GM12872 (cell line): Measurements from ENCODE around the gene CTTNBP2NL.

Source experiments
- CTCF ChIP-seq: IDR thresholded peaks from 3 replicates; pipeline ENCODE4 v1.5.1; 2011; ENCODE audit warnings: low read depth, mild to moderate bottlenecking, low read length, moderate library complexity; ENCODE audit not compliant: insufficient read depth

The CTTNBP2NL gene

DNA sequence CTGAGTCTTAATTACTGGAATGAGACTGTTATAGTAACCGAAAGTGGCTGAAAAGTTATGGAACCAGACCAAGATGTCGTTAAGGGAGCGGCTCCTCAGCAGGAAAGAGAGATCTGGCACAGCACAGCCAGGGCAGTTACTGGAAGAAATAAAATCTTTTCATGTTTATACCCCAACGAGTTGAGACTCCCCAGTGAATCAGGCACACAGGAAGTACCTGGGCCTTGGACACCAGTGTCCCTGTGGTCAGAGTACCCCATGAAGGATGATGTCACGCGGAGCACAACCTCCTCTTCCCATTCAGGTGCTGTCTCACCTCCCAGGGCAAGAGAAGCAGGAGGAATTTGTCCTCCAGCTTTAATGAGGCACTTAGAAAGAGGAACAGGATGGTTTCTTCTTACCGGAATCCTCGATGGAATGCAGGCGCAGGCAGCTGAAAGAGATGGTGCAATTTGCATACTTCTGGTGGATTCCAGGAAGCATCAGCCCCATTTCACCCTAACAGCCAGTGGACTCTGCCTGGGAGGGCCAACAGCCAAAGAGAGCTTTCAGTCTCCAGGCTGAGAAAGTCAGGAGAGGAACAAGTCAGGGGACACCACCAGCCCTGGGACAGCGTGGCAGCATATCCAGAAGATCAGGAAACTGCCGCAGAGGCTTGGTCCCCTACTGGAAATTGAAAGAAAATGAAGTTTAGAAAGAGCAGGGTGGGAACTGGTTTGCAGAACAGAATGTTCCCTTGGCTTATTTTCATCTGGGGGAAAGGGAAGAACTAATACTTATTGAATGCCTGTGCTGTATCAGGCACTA lies 35.9 kb upstream of the CTTNBP2NL start:
- TF ChIP-seq CTCF, result no peak

DNA sequence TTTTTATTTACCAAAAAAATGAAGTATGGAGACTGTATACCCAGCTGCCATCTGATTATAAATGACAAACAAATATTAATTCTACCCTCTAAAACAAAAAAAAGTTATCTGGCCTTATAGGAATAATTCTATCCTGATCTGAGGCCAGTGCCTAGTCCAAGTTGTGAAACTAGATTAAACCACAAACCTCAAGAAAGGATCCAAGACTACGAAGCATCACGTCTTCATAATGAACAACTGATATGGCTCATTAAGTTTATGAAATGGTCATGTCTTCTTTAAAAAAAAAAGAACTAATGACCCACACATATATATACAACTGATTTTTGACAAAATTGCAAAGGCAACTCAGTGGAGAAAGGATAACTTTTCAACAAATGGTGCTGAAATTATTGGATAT lies 32.4 kb upstream of the CTTNBP2NL start:
- TF ChIP-seq CTCF, result no peak

DNA sequence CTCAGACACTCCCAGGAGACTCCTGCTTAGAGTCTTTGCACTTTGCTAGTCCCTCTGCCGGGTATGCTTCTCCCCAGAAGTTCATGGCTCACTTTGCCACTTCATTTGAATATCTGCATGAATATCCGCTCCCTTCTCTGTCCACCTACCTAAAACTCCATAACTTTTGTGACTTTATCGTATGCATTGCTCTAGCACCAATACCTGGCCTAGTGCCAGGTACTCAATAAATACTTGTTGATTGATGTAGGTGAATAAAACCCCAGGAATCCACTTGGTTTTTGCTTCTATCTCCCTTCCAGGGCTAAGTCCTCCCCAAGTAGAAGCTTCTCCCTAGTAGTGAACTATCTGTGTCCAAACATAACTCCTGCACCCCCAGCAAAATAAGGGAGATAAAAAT lies 27.8 kb upstream of the CTTNBP2NL start:
- TF ChIP-seq CTCF, result no peak

- peak; percentile 97 for TF ChIP-seq CTCF
These were observed 26.4 kb upstream of the CTTNBP2NL start for GRCh38 chr1:112369392-112370285.

- TF ChIP-seq CTCF, result no peak
These were observed 25.0 kb upstream of the CTTNBP2NL start for GRCh38 chr1:112370996-112371395.

GRCh38 chr1:112371775-112372174 lies 24.2 kb upstream of the CTTNBP2NL start:
- TF ChIP-seq CTCF, result no peak

DNA sequence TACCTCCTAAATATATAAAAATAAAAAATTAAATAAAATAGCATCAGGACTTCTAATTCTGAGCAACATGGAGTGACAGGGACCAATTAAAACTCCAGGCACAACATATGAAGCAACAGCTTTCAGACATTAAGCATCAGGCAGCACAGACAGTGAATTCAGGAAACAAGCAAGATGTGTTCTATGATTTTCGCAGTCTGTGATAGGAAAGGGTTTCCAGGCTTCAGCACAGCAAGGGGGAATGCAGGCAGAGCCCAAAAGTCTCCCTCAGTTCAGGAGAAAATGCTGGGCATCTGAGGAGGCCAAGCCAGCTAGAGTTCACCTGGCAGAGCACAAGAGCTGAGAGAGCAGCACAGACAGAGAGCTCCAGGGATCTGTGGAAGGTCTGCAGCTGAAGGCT lies 22.2 kb upstream of the CTTNBP2NL start:
- no peak for TF ChIP-seq CTCF
